Glomerular visceral epithelial cell (primary cell): ENCODE data around the gene MACROD2.
A peak's percentile ranks its signal among the peaks of the same experiment; 100 is the strongest.
"Not testable (repeated sequence)": the region's sequence is repeated elsewhere in the genome, so short reads cannot be mapped to it uniquely, and the experiment has no call there.

Experiments used
- DNase-seq: peaks from one replicate; pipeline ENCODE4 v3.0.0-alpha.2; 2016; ENCODE audit errors: extremely low spot score

The MACROD2 gene

DNA sequence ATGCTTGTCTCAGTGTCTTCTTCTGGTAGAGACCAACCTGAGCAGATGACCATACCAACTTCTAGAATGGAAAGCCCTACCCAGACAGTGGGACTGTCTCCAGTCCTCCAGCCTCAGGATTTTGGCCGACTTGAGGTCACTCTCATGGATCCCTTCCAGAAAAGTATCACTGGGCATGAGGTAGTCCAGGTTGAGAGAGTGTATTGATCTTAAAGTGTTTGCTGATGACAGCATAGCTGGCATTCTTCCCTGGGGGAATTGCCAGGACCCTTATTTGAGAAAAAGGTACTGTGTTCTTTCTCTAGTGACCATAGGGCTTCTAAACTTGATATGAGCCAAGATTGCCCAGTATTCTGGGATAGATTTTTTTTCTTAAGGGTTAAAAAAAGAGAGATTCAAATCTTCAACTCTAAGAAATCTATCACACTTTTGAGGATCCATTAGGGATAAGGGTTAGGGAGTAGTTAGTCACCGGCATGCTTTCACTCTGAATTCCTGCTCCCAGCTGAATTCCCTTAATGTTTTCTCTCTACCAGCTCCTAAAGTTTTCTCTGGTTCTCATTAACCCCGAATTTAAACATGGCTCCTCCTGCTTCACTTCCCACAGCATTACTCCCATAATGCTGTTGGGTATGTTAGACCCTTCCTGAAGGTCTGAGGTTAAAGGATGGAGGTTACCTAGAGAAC is 415.7 kb downstream of the MACROD2 start:
- DNase-seq: no peak

- DNase-seq: no peak
Measured at GRCh38 chr20:14412065-14412681, 416.9 kb downstream of the MACROD2 start.

DNA sequence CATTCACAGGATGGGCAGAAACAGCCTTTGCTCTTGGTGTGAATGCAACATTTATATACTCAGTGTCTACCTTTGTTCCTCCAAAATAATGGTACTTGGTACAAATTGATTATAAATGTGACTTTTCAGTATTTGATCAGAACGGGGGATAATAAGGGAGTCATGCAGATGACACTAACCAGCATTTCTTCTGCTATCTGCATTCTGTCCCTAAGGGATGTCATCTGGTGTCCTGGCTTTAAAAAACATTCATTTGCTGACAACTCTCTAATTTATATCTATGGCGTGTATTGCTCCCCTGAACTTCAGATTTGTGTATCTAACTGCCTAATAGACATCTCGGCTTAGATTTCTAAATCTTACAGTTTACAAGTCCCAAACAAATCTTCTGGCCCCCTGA is 418.5 kb downstream of the MACROD2 start:
- no peak for DNase-seq

DNA sequence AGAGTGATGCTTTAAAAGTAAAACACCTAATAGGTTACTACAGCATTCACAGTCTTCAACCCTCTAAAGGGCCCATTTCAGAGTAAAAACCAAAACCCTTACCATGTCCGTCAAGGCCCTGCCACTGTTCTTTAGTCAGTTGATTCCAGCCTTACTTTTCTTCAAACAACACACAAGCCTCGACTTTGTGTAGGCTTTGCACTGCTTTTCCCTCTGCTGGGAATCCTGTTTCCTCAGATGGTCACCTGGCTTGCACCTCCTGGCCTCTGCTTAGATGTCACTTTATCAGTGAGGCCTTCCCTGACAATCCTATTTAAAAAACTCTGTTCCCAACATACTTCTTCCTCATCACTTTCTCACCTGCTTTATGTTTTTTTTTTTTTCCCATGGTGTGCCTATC is 419.2 kb downstream of the MACROD2 start:
- no peak for DNase-seq

DNA sequence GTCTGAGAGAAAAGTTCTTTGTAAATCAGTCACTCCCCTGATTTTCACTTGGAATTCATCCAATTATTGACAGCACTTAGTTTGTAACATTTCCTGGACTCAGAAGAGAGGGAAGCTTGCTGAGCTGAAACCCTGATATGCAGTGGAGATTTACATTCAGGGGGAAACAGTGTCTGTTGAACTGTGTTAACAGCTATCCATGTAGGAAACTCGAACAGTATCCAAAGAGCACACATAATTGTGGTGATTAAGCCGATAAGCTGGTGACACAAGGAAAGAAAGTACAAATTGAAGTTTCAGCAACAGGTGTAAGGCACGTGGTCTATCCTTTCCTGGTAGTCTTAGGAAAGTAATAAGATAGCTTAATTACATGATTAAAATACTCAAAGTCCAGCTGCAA is 420.2 kb downstream of the MACROD2 start:
- no peak for DNase-seq

DNA sequence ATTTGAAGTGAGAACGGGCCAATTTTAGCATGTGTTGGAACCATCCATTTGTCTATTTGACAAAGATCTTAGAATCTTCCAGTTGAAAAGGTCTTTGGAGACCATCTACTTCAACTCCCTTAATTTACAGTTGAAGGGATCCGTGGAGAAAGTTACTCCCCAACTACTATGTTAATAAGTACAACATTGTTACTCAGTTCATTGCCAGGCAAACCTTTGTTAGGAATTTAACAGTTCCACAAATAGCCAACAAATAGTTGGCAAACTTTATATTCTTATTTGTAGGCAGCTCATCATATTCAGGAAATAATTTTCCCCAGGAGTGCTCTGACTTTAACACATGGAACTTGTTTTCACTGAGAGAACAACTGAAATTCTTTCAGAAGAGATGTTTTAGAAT is 423.1 kb downstream of the MACROD2 start:
- no peak for DNase-seq

- DNase-seq: no peak
Measured at GRCh38 chr20:14422892-14423291, 427.6 kb downstream of the MACROD2 start.

GRCh38 chr20:14431568-14431967 is 436.3 kb downstream of the MACROD2 start:
- DNase-seq: no peak

DNA sequence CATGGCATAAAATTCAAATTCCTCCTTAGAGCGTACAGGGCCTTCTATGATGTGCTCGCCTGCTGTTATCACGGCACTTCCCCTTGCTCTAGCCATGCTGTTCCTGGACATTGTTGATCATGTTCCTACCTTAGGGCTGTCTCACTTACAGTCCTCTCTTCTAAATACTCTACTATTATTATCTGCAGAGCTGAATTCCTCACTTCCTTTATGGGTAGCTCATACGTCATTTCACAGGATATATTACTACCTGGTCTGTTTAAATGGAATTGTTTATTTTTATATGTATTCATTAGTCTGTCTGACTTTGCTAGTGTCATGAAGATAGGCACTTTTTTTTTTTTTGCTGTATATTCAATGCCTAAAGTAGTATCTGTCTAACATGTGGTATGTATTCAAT is 436.8 kb downstream of the MACROD2 start:
- no peak for DNase-seq

- no peak for DNase-seq
Measured at GRCh38 chr20:14432597-14432996, 437.3 kb downstream of the MACROD2 start.

DNA sequence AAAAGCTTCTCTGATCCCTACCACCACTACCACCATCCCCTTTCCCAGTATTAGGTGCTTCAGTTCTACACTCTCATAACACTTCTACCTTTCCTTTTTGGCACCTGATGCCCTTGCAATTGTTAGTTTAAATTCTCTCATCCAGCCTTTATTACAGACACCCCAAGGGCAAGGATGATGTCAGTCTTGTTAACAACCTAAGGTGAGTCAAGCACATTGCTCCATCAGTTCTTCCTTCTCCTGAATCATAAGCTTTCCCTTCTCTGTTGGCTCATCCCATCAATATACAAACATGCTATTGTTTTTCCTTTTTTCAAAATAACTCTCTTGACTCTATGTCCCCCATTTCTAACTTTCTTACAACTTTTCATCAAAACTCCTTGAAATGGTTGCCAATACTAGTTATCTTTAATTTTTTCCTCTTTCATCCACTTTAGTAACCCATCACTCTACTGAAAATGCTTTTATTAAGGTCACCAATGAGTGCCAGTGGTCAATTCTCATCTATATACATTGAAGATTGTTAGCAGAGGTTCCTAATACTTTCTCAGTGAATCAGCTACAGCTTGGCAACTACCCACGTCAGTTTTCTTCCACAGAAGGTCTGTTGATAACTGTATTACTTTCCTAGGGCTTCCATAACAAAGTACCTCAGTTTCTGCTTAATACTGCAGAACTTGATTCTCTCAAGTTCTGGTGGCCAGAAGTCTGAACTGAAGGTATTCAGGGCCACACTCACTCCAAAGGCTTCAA is 439.2 kb downstream of the MACROD2 start:
- DNase-seq: no peak

GRCh38 chr20:14441201-14441600 is 445.9 kb downstream of the MACROD2 start:
- no peak for DNase-seq

GRCh38 chr20:14444106-14444505 is 448.8 kb downstream of the MACROD2 start:
- DNase-seq: no peak

GRCh38 chr20:14445310-14445709 is 450.0 kb downstream of the MACROD2 start:
- peak; percentile 13 for DNase-seq

- no peak for DNase-seq
Measured at GRCh38 chr20:14445902-14446301, 450.6 kb downstream of the MACROD2 start.

DNA sequence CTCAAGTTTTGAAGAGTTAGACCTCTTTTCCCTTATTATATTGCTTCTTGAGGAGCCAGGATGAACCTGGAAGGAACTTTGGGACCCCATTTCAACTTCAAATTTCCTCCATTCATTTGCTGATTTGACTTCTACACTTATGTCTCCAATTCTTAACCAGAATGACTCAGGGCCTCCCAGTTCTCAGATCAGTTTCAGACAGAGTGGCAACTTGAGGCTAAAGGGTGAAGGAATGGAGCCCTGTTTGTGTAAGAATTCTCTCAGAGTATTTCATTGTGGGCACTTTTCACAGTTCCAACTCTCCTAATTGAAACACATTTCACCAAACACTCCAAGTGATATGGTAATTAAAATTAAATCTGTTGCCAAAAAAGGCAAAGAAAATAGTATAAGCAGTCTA is 451.1 kb downstream of the MACROD2 start:
- no peak for DNase-seq

- DNase-seq: no peak
Measured at GRCh38 chr20:14449323-14449722, 454.0 kb downstream of the MACROD2 start.

DNA sequence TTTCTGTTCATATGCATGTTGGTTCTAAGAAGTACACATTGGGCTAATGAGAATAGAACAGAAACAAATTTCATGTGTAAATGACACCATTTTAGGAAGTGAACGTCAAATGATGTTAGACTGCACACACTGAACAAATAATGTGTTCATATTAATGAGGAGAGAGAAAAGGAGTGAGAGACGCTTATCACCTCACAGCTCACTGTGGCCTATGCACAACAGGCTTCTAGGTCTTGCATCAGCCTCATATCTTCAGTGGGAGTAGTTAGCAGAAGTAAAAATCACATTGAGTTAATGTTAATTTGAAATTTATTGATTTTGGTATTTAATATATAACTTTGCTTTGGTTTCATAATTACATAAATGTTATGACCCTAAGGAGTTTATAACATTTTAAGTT is 454.9 kb downstream of the MACROD2 start:
- no peak for DNase-seq

GRCh38 chr20:14451458-14451857 is 456.1 kb downstream of the MACROD2 start:
- no peak for DNase-seq

DNA sequence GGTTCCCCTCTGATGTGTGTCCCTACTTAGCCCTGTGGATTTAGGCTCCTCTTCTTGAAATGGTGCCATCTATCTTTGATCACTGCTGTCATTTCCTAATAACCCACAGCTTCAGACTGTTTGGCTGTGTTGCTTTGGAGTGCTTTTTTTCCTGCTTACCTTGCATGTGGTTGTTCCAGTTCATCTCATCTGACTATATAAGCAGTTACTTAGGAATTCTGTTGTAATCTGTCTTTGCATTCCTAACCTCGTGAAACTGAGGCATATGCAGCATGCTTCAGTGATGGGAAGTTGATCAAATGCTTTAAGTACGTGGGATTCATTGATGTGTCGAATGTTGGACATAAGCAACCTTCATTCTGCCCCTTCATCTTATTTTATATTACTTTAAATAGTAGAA is 457.9 kb downstream of the MACROD2 start:
- no peak for DNase-seq

DNA sequence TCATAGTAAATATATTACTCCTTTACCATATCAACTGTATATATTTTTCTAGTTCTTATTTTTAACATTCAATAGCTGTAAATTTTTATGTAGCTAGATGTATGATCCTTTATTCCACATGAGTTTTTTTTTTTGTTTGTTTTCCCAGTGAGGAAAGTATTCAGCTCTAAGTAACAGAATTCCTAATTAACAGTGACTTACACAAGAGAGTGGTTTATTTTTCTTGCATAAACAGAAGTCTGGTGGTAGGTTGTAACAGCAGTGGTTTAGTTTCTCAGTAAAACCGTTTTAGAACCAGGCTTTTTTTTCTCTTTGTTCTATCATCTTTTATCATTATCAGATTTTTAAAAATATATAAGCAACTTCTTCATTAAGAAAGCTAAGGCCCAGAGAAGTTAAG is 459.0 kb downstream of the MACROD2 start:
- DNase-seq: no peak

DNA sequence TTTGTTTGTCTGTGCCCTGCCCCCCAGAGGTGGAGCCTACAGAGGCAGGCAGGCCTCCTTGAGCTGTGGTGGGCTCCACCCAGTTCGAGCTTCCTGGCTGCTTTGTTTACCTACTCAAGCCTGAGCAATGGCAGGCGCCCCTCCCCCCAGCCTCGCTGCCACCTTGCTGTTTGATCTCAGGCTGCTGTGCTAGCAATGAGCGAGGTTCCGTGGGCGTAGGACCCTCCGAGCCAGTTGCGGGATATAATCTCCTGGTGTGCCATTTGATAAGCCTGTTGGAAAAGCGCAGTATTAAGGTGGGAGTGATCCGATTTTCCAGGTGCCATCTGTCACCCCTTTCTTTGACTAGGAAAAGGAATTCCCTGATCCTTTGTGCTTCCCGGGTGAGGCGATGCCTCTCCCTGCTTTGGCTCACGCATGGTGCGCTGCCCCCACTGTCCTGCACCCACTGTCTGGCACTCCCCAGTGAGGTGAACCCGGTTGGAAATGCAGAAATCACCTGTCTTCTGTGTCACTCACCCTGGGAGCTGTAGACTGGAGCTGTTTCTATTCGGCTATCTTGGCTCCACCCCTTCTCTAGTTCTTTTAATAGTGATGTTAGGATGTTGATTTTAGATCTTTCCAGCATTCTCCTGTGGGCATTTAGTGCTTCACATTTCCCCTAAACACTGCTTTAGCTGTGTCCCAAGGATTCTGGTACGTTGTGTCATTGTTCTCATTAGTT is 471.9 kb downstream of the MACROD2 start:
- not testable (repeated sequence) for DNase-seq
